GM10248 (cell line): Measurements from ENCODE around the gene PCSK6.

Source experiments
- CTCF ChIA-PET: fragments of 300-600 bp; sonication (Branson Sonifier 250); formaldehyde crosslinking; extraction: SDS; loops from one replicate; lab custom pipeline; 2021; ENCODE audit warnings: antibody characterized with exemption; lab: Yijun Ruan, JAX
- POLR2A ChIA-PET: fragments of 350-650 bp; sonication (Branson Sonifier 250); formaldehyde crosslinking; extraction: SDS; loops from one replicate; lab custom pipeline; 2020; ENCODE audit warnings: antibody characterized with exemption; lab: Yijun Ruan, JAX
- DNase-seq: peaks from one replicate; pipeline ENCODE4 v3.0.0; 2012; ENCODE audit errors: extremely low spot score
- CTCF ChIP-seq: IDR thresholded peaks from 2 replicates; pipeline ENCODE4 v1.5.1; 2012; ENCODE audit warnings: mild to moderate bottlenecking, low read depth; ENCODE audit errors: extremely low read depth, missing control alignments, control extremely low read depth

The PCSK6 gene

DNA sequence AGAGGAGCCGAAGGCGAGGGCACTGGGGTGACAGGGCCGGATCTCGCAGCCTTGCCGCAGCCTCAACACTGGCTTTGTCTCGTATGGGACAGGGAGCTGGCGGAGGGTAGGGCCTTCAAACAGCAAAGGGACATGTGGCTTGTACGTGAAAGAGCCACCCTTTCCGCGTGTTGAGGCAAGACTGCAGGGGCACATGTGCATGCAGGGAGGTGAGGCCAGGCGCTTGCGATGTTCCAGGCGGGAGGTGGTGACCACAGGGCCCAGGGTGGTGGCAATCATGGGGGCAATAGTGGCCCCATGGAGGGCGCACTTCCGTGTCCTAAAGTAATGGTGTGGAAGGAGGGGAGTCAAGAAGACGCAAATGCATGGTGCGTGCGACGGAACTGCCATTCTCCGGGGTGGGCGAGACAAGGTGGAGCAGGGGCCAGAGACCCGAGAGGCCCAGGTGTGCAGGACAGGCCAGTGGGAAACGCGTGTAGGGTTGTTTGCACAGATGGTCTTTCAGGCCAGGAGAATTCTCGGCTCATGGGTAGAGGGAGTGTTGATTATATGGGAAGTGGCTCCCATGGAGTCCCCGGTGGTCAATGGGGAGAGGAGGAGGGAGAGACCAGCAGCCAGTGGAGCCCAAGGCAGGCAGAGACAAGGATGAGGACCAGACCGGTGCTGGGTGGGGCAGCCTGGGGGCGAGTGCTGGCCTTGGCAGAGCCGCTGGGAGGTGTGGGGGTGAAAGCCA, 45.8 kb upstream of the PCSK6 start:
- no peak for DNase-seq
- CTCF ChIA-PET: no interaction called here
- POLR2A ChIA-PET: no interaction called here
- no peak for TF ChIP-seq CTCF

DNA sequence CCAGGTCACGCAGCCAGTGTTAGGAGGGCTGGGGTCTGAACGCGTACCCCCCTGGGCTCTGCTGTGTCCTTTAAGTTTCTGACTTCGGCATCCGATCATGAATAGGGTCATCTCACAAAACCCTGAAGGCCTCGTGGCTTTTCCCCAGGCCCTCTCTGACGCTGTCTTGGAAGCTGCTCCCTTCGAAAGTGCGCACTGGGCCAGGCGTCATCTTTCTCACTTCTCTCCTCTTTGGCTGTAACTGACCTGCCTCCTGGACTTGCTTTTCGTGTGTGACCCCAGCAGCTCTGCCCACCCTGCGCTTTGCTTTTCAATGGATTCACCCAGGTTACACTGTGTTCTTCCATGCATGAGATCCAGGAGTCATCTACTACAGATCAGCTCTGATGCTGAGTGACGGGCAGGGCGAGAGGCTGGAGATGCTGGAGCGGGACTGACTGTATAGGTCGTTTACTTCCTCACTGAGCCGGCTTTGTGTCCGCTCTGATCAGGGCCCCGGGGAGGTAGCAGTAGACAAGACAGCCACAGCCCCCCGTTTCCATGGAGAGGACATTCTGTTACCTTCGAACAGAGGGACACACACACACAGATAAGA, 45.0 kb upstream of the PCSK6 start:
- ChIA-PET CTCF (no interaction called here), POLR2A (no interaction called here)
- DNase-seq: no peak
- TF ChIP-seq CTCF: no peak

DNA sequence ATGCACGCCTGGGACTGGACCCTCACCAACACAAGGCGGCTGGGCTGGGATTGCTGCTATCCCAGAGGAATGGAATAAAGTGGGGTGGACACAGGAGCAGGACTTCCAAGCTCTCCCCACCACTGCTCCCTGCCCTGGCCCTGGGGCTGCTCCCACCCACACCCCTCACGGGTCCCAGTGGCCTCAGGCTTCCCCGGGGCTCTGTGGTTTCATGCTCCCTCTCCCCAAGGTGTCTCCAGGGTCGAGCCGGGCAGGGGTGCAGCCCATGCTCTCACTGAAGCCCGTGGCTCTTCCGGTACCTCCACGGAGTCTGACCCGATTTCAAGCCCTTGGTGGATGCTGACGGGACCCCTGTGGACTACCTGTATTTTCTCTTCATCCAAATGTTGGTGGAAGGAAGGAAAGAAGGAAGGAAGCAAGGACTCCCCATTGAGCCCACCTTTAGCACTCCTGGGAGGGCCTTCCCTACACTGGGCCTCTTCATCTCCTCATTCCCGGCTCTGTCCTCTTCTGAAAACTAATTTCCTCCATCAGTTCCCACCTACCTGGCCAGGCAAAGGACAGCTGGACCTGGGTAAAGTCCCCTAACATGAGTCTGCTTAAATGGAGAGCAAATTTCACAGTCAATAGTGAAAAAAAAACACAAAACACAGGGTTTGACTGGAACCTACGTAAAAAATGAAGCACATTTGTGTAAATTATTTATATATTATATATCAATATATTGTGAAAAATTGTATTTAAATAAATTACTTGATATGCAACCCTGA, 44.0 kb upstream of the PCSK6 start:
- ChIA-PET POLR2A (no interaction called here), CTCF (no interaction called here)
- no peak for DNase-seq
- no peak for TF ChIP-seq CTCF

- DNase-seq: no peak
- ChIA-PET POLR2A (no interaction called here), CTCF (no interaction called here)
- no peak for TF ChIP-seq CTCF
Observed at GRCh38 chr15:101532865-101533264, 43.4 kb upstream of the PCSK6 start.

- POLR2A ChIA-PET: no interaction called here
- CTCF ChIA-PET: no interaction called here
- TF ChIP-seq CTCF: no peak
- DNase-seq: no peak
Observed at GRCh38 chr15:101531170-101531569, 41.7 kb upstream of the PCSK6 start.

- peak; percentile 6 for DNase-seq
- ChIA-PET POLR2A (no interaction called here), CTCF (no interaction called here)
- TF ChIP-seq CTCF: no peak
Observed at GRCh38 chr15:101530224-101530958, 40.9 kb upstream of the PCSK6 start.
